T1000 (cell line): ENCODE measurements around the gene RHOBTB3.

Source experiments
- DNase-seq: peaks from one replicate; lab custom pipeline; 2025; ENCODE audit warnings: mixed read lengths; lab: John Stamatoyannopoulos, UW

Gene RHOBTB3

DNA sequence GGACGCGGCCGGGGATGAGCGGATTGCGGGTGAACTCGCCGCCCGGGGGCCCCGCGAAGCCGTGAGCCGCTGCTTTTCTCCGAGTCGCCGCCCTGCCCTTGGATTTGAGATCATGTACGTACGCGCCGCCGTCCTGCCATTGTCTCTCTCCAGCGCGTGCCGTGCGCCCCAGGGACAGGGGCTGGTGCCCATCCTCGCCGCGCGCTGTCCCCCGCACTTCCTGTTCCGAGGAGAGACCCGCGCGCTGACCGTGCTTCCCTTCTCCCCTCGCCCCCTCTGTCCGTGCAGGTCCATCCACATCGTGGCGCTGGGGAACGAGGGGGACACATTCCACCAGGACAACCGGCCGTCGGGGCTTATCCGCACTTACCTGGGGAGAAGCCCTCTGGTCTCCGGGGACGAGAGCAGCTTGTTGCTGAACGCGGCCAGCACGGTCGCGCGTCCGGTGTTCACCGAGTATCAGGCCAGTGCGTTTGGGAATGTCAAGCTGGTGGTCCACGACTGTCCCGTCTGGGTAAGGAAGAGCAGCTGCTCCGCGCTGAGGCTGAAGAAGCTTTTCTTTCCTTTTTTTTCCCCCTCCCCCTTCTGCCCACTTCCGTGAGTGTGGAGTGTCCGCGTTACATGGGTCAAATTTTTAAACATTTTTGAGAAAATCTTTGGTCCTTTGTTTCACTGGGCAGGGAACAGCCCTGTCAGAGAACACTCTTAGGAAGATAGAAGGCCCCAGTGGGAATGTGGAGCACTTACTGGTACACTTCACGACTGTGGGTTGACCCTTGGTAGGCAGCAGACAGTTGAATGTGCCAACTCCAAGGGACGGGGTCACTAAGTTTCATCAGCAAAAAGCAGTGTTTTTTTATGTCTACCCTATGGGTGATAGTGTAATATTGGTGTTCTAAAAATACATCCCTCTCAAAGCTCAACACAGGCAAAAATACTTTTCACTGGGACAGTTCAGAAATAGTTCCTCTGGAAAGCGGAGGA, 727 bp downstream of the RHOBTB3 start:
- no peak for DNase-seq

DNA sequence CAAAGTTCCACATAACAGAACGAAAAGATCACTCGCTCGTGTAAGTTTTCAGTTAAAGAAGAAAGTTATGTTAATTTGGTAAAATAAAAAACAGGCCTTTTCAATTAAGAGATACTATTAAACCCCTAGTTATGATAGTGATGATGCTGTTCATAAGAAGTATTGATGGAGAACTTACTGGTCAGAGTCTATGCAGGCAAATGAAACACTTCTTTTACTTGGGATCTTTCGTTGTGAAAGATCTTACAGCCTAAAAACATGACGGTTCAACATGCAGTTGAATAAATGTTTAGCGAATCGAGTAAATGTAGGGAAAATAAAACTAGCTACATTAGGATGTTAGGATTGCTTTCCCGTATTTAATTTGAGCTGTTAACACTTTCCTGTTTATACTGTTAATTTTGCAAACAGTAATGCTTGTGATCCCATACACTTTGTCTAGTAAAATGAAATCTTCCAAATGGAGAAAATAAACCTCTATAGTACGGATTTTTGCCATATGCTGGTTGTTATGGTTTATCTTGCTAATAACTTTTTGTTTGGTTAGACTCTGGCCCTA, 2.0 kb downstream of the RHOBTB3 start:
- no peak for DNase-seq

DNA sequence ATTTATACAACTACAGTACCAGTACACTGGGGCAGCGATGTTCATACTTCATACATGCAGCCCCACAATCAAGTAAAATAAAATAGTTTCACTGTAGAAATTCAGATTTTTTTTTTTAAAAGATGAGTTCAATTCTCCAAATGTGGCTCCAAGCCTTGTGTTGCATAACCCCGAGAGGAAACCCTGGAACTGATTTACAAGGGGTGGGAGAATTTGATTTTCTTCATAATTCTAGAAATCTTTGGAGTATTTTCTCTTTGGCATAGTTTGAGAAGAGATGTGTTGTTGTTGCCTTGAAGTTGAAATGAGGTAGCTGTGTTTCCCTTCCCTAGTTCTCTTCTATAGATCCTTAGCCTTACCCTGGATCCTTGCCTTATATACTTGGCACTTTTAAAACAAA, 3.1 kb downstream of the RHOBTB3 start:
- no peak for DNase-seq

DNA sequence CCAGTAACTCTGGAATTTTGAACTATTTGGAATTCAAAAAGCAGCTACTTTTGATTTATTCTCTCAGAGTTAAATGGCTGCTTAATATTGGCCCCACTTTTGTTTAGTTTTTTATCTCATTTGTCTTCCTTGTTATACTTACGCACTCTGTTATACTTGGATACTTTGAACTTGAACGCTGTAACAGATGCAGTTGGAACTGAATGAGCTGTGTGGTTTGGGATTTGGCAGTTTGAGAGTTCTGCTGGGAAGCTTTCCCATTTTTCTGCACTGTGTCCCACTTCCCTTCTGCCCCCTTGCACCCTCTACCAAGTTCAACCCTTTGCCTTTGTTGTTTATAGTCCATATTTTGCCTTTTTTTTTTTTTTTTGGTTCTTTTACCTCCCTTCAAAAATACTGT, 3.8 kb downstream of the RHOBTB3 start:
- no peak for DNase-seq

DNA sequence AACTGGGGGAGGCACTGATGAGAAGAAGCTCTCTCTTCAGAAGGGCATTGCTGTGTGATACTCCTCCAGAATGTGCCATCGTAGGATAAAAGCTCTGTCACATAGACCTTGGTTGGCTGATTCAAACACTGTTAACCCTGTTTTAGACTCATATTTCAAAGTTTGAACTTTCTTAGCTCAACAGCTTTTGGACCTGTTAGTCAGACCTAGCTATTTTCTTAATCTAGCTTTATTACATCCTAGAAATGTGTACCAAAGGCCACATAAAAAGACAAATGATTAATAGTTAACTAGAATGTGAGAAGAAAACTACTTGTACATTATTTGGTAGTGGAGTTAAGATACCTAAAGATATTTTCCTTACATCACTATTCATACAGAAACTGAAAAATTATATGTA, 4.3 kb downstream of the RHOBTB3 start:
- DNase-seq: no peak

DNA sequence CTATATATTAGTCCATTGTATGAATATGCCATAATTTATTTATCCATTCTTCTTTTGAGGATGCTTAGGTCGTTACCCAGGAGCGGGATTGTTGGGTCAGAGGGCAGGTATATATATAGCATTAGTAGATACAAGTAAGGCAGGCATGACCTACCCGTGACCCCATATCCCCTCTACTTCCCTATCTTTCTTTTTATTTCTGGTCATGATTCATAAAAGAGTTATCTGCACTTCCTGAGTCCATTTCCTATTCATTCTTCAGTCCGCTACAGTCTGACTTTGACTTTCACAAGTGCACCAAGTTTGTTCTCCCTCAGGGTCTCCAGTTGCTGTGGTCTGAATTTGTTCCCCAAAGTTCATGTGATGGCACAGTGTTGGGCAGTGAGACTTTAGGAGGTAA, 6.9 kb downstream of the RHOBTB3 start:
- DNase-seq: no peak

DNA sequence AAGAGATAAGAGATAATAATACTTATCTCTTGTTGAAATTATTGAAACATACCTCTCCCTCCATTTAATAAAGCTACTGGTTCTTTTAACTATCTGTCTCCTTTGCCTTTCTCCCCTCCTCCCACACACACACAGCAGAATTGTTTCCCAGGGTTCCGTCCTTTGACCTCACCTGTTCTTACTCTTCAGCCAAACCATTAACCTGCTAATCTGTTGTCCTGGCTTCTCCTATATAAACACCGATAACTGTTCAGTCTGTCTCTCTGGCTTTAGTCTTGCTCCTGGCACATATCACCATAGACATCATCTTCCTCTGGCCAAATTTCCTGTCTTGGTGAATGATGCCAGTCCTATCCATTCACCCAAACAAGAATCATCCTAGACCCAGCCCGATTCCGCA, 7.7 kb downstream of the RHOBTB3 start:
- no peak for DNase-seq

DNA sequence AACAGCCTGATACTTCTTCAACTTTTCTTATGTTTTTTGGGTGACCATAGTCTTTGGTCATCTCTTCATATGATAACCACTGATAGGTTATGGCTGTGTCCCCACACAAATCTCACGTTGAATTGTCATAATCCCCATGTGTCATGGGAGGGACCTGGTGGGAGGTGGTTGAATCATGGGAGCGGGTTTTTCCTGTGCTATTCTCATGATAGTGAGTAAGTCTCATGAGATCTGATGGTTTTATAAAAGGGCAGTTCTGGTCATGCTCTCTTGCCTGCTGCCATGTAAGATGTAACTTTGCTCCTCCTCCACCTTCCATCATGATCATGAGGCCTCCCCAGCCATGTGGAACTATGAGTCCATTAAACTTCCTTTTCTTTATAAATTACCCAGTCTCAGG, 8.7 kb downstream of the RHOBTB3 start:
- DNase-seq: no peak

DNA sequence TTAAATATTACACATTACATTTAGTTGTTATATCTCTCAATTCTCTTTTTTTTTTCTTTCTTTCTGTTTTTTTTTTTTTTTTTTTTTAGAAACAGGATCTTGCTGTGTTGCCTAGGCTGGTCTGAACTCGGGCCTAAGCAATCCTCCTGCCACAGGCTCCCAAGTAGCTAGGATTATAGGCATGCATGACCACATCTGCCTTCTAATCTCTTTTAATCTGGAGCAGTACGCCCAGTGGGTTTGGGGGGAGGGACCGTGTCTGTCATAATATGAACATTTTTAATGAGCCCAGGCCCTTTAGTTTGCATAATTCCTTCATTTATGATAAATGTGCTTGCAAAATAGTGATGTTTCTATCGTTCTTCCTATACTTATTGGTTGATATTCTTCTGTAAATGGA, 10.3 kb downstream of the RHOBTB3 start:
- DNase-seq: no peak

DNA sequence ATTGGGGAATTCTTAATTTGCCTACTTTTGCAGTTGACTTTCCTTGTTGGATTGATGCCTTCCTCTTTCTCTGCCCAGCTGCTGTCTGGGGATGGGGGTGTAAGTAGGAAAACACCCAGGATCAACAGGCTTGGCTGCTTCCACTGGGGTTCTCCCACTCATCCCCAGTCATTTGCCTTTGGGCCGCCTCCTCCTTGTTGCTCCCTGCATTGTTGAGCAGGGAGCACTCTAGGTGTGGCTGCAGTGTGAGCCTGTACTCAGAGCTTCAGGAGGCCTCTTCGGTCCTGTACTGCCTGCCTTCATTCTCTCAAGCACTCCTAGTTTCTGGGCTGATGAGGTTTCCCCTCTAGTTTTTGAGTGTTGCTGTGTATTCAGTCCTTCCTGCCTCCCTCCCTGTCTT, 12.1 kb downstream of the RHOBTB3 start:
- DNase-seq: no peak

DNA sequence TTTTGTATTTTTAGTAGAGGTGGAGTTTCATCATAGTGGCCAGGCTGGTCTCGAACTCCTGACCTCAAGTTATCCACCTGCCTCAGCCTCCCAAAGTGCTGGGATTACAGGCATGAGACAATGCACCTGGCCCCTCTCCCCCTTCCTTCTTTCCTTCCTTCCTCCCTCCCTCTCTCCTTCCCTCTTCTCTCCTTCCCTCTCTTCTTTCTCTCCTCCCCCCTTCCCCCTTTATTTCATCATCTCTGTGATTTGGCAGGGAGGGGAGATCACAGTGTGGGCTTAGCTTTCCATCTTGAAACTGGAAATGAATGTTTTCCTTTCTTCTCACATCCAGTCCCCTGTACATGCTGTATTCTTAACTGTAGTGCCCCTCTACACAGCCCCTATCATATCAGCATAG, 12.7 kb downstream of the RHOBTB3 start:
- no peak for DNase-seq

DNA sequence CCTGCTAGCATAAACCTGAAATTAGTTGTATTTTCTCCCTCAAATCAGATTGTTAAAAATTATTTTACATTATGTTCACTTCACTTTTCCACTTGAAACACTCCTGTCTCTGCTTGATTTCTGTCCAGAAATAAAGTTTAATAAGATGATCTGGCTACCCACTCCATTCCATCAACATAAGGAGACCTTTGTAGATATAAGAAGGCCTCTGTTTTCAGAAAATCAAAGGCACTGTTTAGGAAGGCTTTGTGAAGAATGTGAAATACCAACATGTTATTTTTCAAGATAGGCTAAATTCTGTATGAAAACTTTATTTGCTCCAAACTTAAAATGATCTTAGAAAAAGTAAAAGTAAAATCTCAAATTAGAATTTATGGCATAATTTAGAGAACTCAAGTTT, 15.1 kb downstream of the RHOBTB3 start:
- no peak for DNase-seq

DNA sequence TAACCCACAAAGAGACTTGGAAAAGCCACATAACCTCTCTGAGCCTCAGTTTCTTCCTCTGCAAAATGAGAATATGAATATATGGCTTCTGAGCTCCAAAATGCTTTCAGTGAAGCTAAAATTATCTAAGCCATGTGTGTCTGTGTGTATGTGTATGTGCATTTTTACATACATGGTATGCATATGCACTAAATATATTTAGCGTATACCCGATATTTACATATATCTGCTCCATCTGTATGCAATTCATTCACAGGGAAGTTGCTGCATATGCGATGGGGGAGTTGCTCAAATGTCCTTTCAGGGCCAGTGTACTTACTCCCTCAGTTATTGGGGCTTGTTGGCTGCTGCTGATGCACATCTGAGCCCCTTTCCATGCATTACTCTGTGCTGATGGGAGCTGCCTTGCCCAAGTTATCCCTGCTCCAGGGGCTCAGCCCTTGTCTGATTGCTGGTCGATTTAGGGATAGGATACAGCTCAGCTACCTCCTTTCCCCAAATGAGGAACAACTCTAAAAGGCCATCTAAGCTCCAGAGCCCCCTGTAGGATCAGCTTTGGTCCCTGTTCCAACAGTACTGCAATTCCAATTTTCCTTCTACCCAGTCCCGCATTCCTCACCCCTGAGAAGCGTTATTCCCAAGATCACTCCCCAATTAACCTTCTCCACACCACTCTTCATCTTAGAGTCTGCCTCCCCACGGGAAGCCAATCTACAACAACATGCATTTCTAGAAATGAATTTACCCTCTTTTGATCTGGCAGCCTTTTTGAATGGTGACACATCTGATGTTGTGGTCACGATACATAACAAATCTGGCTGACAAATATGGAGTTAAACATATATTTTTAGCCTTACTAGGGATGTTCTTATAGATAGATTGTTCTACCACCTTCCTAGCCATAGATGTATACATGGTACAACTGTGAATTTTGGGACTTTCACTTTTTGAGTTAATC, 15.9 kb downstream of the RHOBTB3 start:
- no peak for DNase-seq

DNA sequence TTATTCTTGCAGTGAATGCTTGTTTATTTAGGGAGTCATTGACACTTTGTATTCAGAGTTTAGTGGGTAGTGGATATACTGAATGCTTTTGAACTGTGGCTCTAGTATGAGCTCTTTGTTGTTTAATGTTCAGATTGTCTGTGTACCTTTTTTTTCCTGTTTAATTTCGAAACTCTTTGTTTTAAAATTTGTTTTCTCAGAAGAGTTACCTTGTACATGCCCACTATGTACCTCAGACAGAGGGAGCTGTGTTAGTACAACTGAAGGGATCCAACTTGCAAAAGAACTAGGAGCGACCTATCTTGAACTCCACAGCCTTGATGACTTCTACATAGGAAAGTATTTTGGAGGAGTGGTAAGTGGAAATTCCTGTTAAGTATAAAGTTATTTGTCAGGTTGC, 17.0 kb downstream of the RHOBTB3 start:
- DNase-seq: no peak

DNA sequence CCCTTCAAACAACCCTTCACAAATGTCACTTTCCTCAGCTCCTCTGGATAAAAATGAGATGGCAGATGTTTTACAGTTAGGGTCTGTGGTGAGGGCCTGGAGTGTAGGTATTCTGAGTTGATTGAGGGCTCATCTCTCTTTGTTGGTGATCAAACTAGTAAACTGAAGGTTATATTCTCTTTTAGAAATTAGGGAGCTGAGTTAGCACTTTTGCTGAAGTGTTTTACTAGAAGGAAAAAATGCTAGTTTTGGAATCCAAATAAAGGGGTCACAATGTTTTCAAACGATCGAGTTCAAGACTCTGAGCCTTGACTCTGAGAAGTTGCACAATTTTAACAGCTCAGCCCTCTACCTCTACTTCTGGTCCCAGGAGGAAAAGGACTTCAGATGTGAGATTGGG, 23.4 kb downstream of the RHOBTB3 start:
- DNase-seq: no peak

DNA sequence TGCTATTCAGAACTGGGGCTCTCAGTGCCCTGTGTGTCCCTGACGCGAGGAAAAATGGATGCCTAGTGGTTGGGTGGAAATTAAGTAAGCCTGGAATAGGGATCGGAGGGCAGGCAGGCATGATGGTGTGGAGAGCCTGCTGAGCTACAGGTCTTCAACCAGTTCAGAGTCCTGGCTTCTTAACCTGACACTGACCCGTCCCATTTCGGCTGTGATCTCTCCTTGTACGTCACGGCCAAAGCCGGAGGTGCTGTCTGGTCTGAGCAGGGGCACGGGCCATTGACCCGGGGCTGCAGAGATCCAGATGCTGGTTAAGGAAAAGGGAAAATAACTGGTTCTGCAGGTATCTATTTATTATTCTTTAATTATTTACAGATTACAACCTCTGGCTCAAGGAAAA, 27.9 kb downstream of the RHOBTB3 start:
- no peak for DNase-seq

DNA sequence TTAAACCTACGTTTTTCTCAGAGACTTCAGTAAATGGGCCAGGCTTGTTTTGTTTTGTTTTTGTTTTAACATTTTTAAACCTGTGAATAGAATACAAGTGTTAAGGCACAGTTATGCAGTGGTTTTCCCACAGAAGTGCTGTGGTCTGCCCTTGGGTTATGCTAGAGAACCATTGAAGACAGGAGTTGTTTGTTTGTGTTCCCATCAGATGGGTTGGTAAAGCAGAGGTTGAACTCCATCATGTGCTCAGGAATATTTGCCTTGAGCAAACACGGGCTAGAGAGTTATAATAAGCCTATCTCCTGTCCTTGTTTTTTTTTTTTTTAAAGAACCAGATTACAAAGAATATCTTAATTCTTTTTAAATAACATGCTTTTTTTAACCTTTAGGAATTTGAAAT, 28.5 kb downstream of the RHOBTB3 start:
- no peak for DNase-seq

DNA sequence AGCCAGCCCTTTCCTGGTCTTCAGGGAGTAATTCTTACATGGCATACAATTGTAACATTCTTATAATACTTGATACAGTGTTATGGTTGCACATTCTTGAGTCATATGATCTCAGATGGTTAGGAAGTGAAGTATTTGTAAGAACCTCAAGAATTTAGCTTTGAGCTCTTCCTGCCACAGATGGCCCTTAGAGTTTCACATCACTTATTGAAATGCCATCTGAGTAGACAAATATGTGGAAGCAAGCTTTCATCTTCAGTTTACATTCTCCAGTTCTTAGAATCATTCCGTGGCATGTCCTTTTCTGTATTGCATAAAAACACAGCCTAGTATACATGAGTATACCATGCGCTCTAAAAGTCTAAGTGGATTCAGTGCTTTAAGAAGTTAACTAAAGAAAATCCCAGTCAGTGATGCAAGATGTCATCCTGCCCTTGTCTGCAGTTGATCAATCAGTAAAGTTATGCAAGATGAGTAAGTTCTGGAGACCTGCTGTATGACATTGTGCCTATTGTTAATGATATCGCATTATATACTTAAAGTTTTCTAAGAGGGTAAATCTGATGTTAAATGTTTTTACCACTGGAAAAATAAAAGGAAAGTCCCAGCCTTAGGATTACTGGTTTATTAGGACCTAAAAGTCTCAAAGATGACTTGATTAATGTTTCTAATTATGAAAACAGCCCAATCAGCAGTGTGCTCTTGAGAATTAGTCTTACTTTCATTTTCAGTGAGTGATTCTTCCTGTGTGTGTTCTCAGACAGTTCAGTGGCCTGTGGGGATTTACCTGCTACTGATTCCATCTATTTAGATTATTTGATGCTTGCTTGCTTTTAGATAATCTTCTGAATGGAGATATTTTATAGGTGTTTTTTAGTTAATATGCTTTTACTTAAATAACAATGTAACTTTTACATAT, 29.4 kb downstream of the RHOBTB3 start:
- DNase-seq: no peak

DNA sequence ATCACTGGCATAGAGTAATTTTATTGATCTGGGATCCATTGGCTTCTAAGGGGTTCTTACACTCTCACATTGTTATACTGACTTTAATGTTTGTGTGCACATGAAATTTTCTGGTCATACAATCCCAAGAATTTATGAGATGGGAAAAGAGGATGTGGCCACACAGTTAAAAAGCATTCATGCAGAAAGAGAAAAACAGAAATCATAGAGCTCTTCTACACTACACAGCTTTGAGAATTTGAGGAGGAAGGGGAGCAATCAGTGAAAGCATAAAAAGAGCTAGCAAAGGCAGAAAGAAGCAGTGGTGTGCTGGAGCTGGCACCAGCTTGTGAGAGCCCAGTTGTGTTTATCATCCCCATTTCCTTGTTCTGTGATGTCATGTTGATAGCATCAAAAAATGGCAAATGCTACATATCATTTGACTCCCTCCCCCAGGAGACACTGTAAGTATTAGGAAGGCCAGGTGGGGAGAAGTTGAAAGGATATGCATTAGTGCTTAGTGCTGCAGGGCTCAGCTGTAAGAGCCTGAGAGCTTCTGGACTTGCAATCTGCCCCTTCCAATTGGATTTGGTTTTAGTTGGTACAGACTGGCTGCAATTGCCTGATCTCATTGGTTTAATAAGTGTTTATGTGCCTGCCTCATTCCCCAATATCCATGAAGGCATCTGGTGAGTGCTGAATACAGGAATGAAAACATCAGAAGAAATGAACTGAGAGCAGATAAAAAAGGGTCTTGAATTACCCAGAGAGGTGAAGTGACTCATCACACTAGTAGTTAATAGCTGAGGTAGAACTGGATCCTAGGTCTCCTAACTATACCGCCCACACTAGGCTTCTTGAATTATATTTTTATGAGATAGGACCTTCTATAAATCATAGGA, 30.9 kb downstream of the RHOBTB3 start:
- no peak for DNase-seq

DNA sequence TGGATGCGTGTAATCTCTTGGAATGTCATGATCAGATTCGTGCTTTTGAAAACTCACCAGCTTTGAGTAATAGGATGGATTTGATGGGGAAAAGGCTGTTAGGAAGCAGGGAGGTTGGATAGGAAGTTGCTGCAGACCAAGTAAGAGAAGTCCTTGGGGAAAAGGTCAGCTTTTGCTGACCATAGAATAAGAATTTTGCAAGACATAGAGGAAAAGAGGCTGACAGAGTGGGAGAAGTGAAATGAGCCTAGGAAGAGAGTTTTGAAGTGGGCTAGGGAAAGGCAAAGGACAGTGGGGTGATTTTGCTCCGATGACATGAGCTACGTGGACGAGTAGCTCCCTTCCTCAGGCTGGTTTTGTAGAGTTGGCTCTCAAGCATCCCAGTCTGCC, 31.5 kb downstream of the RHOBTB3 start:
- no peak for DNase-seq
